ENCODE measurements around the gene IFTAP.
"Not testable (repeated sequence)": the region's sequence is repeated elsewhere in the genome, so short reads cannot be mapped to it uniquely, and the experiment has no call there.

IFTAP gene

DNA sequence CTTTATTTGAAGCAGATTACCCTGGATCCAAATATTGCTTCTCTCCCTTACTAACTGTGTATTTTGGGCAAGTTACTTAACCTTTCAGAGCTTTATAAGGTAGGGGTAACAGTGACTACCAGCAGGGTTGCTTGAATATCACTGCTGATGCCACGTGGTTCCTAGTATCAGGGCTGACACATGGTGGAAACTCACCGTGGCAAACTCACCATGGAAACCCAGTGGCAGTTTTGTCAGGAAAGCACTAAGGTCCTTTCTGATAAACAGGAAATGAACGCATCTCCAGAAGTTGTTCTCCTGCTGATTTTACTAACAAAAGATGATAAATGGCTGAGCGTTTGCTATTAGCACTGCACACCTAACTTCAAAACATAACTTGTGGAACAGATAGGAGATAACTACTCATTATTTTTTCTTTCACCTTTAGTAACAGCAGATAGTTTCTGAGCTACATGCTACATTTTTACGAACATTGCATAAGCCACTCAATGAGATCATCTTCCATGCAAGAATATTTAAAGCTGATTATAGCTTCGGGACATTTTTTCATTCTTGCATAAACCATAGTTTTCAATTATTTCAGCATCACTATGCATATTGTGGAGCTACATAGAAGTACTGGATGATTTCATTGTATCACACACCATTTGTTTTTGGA lies 63.4 kb downstream of the IFTAP start:
- DNase-seq = peak; percentile 24

DNA sequence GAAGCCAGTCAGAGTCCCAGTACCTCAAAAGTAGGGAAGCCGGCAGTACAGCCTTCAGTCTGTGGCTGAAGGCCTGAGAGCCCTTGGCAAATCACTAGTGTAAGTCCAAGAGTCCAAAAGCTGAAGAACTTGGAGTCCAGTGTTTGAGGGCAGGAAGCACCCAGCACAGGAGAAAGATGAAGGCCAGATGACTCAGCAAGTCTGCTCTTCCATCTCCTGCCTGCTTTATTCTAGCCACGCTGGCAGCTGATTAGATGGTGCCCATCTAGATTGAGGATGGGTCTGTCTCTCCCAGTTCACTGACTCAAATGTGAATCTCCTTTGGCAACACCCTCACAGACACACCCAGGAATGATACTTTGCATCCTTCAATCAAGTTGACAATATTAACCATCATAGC lies 67.1 kb downstream of the IFTAP start:
- not testable (repeated sequence) for DNase-seq

GRCh38 chr11:36672815-36673450 lies 78.6 kb downstream of the IFTAP start:
- DNase-seq = peak; percentile 68

DNA sequence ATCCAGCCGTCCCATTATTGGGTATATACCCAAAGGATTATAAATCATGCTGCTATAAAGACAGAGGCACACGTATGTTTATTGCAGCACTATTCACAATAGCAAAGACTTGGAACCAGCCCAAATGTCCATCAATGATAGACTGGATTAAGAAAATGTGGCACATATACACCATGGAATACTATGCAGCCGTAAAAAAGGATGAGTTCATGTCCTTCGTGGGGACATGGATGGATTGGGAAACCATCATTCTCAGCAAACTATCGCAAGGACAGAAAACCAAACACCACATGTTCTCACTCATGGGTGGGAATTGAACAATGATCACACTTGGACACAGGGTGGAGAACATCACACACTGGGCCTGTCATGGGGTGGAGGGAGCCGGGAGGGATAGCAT lies 85.2 kb downstream of the IFTAP start:
- DNase-seq = not testable (repeated sequence)

GRCh38 chr11:36683818-36684217 lies 89.5 kb downstream of the IFTAP start:
- DNase-seq = no peak

- DNase-seq = peak; percentile 40
Observed at GRCh38 chr11:36684840-36685801, 90.8 kb downstream of the IFTAP start.

DNA sequence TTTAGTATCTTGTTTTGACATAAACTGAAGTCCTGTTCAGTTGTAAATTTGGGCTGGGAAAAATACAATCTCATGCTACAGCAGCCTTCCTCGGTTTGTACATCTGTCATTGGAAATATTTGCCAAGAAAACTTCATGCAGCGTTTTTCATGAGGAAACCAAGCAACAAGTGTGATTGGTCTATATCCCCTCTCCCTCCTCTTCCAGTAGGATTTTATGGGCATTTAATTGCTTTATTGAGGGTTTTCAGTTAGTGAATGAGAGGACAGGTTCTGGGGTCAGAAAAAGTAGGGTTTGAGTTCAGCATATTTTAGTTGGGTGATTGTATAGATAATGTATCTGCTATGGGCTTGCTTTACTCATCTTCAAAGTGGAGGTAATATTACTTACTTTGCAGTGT lies 93.8 kb downstream of the IFTAP start:
- DNase-seq = no peak

GRCh38 chr11:36688571-36689291 lies 94.4 kb downstream of the IFTAP start:
- no peak for DNase-seq

- no peak for DNase-seq
Observed at GRCh38 chr11:36689442-36689841, 95.1 kb downstream of the IFTAP start.

DNA sequence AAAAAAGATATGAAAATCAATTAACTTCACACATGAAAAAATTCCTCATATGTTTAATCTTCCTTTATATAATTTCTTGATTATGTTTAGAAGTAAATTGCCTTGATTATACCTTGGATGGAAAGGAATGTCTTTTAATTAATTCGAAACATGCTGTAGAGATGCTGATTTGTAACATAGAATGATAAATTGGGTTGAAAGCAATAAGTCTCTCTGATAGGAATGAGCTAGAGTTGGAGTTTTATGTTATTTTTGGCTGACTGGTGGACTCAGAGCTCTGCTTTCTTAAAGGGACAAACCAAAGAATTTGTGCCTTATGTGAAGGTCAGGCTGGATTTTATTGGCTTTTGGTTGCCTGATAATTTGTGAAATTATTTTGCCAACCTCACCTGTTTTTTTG lies 98.4 kb downstream of the IFTAP start:
- no peak for DNase-seq

- DNase-seq = peak; percentile 16
Observed at GRCh38 chr11:36693139-36693843, 99.0 kb downstream of the IFTAP start.

DNA sequence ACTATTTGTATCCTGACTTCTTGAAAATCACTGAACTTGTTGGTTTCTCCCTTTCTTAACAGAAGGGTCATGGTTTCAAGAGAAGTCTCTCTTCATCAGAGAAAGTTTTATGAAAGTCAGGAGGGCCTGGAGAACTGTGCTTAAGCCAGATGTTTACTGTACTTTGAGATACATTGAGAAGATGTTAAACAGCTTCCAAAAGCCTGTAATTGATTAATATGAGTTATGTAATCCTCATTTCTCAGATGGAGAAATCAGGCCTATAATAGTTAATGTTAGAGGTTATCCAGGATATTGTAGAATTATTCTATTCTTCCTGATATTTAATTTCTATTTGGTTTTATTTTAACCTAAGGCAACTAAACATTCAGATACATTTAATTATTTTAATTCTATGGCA lies 100.8 kb downstream of the IFTAP start:
- no peak for DNase-seq

DNA sequence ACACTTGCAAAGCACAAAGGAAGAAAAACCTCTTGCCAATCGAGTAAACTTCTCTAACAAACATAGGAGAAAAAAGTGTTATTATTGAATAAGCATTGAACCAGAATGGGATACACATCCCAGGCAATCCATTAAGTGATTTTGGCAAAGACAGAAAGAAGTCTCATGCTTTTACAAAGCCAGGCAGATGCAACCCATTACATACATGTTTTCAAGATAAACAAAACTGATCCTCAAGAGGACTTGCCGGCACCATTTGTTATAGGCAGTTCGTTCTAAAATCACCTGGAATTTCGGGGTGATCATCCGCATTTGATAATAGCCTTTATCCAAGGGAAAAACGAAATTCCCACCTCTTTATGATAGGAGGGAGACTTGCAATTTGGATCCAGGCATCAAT lies 101.3 kb downstream of the IFTAP start:
- no peak for DNase-seq

- no peak for DNase-seq
Observed at GRCh38 chr11:36696550-36696949, 102.2 kb downstream of the IFTAP start.

GRCh38 chr11:36699271-36699670 lies 105.0 kb downstream of the IFTAP start:
- DNase-seq = no peak

DNA sequence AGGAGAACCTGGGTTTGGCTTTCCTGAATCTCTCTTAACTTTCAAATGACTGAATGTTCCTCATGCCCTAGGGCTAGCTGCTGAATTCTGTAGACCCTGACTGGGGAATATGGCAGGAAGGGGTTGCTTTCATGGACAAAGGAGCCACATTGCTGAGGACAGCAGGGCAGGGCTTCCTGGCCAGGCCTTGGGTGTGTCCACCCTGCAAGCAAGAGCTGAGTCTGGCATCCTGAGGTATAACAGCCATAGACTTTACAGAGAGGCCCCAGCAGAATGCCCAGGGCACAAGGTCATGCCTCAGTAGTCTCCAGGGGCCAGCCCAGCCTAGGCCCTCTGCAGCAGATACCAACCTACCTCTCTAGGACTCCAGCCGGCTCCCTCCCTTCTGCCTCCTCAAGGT lies 105.9 kb downstream of the IFTAP start:
- DNase-seq = no peak

- peak; percentile 78 for DNase-seq
Observed at GRCh38 chr11:36702330-36703054, 108.2 kb downstream of the IFTAP start.

DNA sequence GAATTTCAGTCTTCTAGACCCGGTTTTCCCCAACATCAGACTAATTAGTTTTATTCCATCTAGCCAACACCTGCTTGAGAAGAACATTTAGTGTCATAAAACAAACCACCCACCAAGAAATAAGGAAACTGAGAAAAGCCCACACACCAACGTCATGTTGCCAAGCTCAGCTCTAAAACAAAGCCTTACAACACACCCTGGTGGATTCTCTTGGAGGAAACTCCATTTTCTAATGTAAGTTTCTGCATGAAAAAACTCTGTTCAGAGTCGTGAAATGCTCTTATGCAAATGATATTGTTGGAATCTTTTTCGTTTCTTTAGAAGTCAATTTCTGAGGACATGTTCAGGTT lies 108.7 kb downstream of the IFTAP start:
- peak; percentile 11 for DNase-seq

Measured in hematopoietic multipotent progenitor cell treated with erythropoietin and hydrocortisone succinate and interleukin-3 and kit ligand, for 4 days (in vitro differentiated cells).